ENCODE measurements around the gene HSPB2. TPM values are rescaled to one million over a fixed set of nuclear protein-coding genes. Genes with fewer than 3 reads are reported as not detected.

The HSPB2 gene
- polyA plus RNA-seq, 3 donors, result 2.0 to 32.5 (median 15.6) TPM

DNA sequence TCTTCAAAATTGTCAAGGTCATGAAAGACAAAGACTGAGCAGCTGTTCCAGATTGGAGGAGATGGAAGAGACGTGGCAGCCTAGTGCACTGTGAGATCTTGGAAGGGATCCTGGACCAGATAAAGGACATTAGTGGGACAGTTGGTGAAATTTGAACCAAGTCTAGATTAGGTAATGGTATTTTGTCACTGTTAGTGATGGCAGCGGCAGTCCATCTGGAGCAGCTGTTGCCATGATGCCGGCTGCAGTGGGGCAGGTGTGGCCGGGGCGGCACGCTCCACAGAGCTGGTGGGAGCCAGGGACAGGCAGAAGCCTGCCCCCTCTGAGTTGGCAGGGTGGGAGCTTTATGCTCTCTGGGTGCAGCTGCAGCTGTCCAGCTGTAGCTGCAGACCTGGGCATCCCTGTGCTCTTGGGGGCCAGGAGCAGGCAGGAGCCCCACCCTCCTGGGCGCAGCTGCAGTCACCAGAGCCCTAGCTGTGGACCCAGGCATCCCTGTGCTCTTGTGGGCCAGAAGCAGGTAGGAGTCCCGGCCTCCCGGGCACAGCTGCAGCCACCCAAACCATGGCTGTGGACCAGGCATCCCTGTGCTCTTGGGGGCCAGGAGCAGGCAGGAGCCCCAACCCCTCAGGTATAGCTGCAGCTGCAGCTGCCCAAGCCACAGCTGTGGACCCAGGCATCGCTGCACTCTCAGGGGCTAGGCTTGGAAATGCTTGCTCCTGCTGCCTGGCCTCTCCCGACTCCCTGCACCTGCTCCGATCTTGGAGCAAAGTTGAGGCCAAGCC, 45.3 kb downstream of the HSPB2 start:
- H3K27ac ChIP-seq (ENCODE audit: low read depth, low read length), result no peak overlapping the region
- WGBS, 3 donors, result 93 to 96% (median 94%) methylated on average over 10 to 12 of the region's 12 CpGs

DNA sequence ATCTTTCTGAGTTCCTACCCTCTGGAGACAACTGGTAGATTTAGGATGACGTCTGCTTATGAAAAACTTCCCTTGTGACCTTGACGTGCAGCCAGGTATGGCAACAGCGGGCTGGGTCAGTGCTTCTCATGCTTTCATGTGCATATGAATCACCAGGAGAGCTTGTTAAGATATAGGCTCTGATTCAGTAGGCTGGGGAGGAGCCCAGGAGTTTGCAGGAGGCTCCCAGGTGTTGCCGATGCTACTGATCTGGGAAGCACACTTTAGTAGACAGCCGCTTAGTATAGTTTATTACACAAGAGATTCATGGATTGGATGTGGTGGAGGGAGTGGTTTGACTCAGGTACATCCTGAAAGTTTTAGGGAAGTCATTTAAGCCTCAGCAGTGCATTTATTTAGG, 48.4 kb downstream of the HSPB2 start:
- 41 to 81% (median 73%) methylated on average over 5 of the region's 5 CpGs for WGBS, 3 donors
- no peak overlapping the region for H3K27ac ChIP-seq (ENCODE audit: low read depth, low read length)

DNA sequence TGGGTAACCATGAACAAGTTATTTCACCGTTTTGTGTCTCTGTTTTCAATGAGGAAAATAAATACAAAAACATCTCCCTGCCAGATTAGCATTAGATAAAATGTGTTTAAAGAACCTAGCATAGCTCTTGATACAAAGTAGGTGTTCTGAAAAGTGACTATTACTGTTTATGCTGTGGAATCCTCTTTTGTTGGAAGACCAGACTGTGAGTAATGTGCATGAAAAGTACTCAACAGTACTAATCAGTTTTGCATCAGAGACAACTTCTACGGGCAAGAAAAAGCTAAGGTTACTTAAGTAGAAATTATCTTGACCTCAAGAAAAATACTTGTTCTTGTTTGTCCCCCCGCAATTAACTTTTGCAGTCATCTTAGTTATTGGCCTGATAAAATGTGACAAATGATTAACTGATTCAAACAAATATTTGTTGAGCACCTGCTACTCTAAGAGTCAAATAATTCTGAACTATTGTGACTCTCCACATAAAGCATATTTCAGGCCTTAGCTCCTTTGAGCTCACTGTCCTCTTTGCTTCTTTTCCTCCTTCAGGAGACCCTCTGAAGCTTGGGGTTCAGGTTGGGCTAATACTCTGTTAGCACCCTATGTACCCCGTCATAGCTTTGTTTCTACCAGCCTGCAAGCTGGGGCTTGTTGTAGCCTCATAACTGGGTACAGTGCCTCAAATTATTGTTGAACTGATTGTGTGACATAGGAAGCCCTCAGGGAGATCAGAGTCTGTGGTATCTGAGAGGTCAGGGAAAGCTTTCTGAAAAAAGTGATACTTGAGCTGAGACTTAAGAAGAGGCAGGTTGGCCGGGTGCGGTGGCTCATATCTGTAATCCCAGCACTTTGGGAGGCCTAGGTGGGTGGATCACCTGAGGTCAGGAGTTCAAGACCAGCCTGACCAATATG, 49.1 kb downstream of the HSPB2 start:
- WGBS, 3 donors, result 64 to 86% (median 84%) methylated on average over 6 of the region's 6 CpGs
- H3K27ac ChIP-seq (ENCODE audit: low read depth, low read length), result no peak overlapping the region

Other genes starting within 250 kb of the HSPB2 start
- 10 to 100 TPM; 12.1 to 75.3 (median 18.8) TPM for gene PPP2R1B, start 146.3 kb upstream of the HSPB2 start, polyA plus RNA-seq
- gene ALG9, start 41.2 kb upstream of the HSPB2 start, polyA plus RNA-seq, result 10 to 100 TPM; 13.2 to 39.5 (median 18.9) TPM
- gene FDXACB1, start 33.6 kb upstream of the HSPB2 start, polyA plus RNA-seq, result 1 to 10 TPM in 2 of 3 donors, under 1 TPM in 1; 0.89 to 1.8 (median 1.5) TPM
- gene CFAP68, start 33.2 kb upstream of the HSPB2 start, polyA plus RNA-seq, result 10 to 100 TPM; 21.3 to 37.8 (median 29.8) TPM
- gene CRYAB, start 964 bp upstream of the HSPB2 start, polyA plus RNA-seq, result 100 to 1,000 TPM; 100 to 770 (median 580) TPM
- 10 to 100 TPM in 1 of 3 donors, 1 to 10 TPM in 2; 2.7 to 22.0 (median 4.4) TPM for gene C11orf52, start 6.2 kb downstream of the HSPB2 start, polyA plus RNA-seq
- 10 to 100 TPM in 2 of 3 donors, 1 to 10 TPM in 1; 4.9 to 45.3 (median 24.4) TPM for gene DIXDC1, start 24.6 kb downstream of the HSPB2 start, polyA plus RNA-seq
- 10 to 100 TPM; 12.4 to 67.8 (median 29.4) TPM for gene DLAT, start 112.7 kb downstream of the HSPB2 start, polyA plus RNA-seq
- 1 to 10 TPM in 1 of 3 donors, under 1 TPM in 2; 0.76 to 1.3 (median 0.86) TPM for gene PIH1D2, start 161.3 kb downstream of the HSPB2 start, polyA plus RNA-seq
- 10 to 100 TPM; 11.9 to 12.8 (median 11.9) TPM for gene NKAPD1, start 161.6 kb downstream of the HSPB2 start, polyA plus RNA-seq
- 100 to 1,000 TPM in 2 of 3 donors, 10 to 100 TPM in 1; 45.3 to 118 (median 118) TPM for gene TIMM8B, start 174.0 kb downstream of the HSPB2 start, polyA plus RNA-seq
- gene SDHD, start 174.1 kb downstream of the HSPB2 start, polyA plus RNA-seq, result 100 to 1,000 TPM in 2 of 3 donors, 10 to 100 TPM in 1; 62.5 to 170 (median 133) TPM